ENCODE results near the gene KBTBD8. TPM values are rescaled to one million over a fixed set of nuclear protein-coding genes. Genes with fewer than 3 reads are reported as not detected.

KBTBD8 gene
- total and polyA plus RNA-seq, 2 of the 13 experiments (the other 11 are each of a cell fraction or from before 2014, with no cell fraction given), result 1.1 to 7.6 TPM

GRCh38 chr3:66953934-66954445 lies 44.1 kb upstream of the KBTBD8 start (continued):
- TF ChIP-seq, protein P1, sequence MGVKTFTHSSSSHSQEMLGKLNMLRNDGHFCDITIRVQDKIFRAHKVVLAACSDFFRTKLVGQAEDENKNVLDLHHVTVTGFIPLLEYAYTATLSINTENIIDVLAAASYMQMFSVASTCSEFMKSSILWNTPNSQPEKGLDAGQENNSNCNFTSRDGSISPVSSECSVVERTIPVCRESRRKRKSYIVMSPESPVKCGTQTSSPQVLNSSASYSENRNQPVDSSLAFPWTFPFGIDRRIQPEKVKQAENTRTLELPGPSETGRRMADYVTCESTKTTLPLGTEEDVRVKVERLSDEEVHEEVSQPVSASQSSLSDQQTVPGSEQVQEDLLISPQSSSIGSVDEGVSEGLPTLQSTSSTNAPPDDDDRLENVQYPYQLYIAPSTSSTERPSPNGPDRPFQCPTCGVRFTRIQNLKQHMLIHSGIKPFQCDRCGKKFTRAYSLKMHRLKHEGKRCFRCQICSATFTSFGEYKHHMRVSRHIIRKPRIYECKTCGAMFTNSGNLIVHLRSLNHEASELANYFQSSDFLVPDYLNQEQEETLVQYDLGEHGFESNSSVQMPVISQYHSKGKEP (CRISPR knock-in tag; IDR thresholded peaks at IDR 0.05), result no peak
- TF ChIP-seq FOXP4 (CRISPR knock-in tag; IDR thresholded peaks at IDR 0.05), result no peak
- TF ChIP-seq HOXA7 (CRISPR knock-in tag; IDR thresholded peaks at IDR 0.05), result no peak
- TF ChIP-seq NR2C2 (CRISPR knock-in tag; IDR thresholded peaks at IDR 0.05; ENCODE audit: borderline replicate concordance), result no peak
- no peak for TF ChIP-seq ZNF101 (CRISPR knock-in tag; IDR thresholded peaks at IDR 0.05; ENCODE audit: borderline replicate concordance, low read depth)
- TF ChIP-seq E2F5 (CRISPR knock-in tag; conservative IDR thresholded peaks at IDR 0.05), result no peak
- TF ChIP-seq RORA (CRISPR knock-in tag; IDR thresholded peaks at IDR 0.05), result no peak
- no peak for TF ChIP-seq FOXJ3 (CRISPR knock-in tag; IDR thresholded peaks at IDR 0.05; ENCODE audit: borderline replicate concordance)
- no peak for TF ChIP-seq ZNF501 (CRISPR knock-in tag; IDR thresholded peaks at IDR 0.05)
- no peak for TF ChIP-seq ZNF430 (CRISPR knock-in tag; IDR thresholded peaks at IDR 0.05)

Data from HepG2 (cell line).